Ascending aorta (tissue), 2 donors: Measurements from ENCODE around the gene SEPTIN8. TPM values are rescaled to one million over a fixed set of nuclear protein-coding genes. Genes with fewer than 3 reads are reported as not detected.
A peak's percentile ranks its signal among the peaks of the same experiment; 100 is the strongest.

Experiments used
- DNase-seq, 2 donors: peaks; one replicate each; pipeline ENCODE4 v3.0.0-alpha.2; 2019; ENCODE audit warnings: low spot score in 2 of 2
- H3K27ac ChIP-seq, 2 donors: fragments of 200-600 bp; sonication (generic); one replicate each; pipeline ENCODE4 v1.5.1; 2016 to 2017; ENCODE audit warnings: mild to moderate bottlenecking in 1 of 2
- H3K27me3 ChIP-seq: fragments of 200-600 bp; sonication (generic); one replicate; pipeline ENCODE4 v1.5.1; 2017
- H3K36me3 ChIP-seq, 2 donors: fragments of 200-600 bp; sonication (generic); one replicate each; pipeline ENCODE4 v1.5.1; 2016
- H3K4me1 ChIP-seq, 2 donors: fragments of 200-600 bp; sonication (generic); one replicate each; pipeline ENCODE4 v1.5.1; 2016 to 2017; ENCODE audit warnings: mild to moderate bottlenecking in 1 of 2
- H3K4me3 ChIP-seq, 2 donors: fragments of 200-600 bp; sonication (generic); one replicate each; pipeline ENCODE4 v1.5.1; 2016 to 2017; ENCODE audit warnings: mild to moderate bottlenecking in 1 of 2
- H3K9me3 ChIP-seq, 2 donors: fragments of 200-600 bp; sonication (generic); one replicate each; pipeline ENCODE4 v1.5.1; 2016
- CTCF ChIP-seq, 3 experiments: fragments of 200-600 bp in 2 of 3; fragments of 450-650 bp in 1 of 3; sonication (generic) in 2 of 3; IDR thresholded peaks; one replicate each; pipeline ENCODE4 v1.5.1; 2016 to 2019; ENCODE audit warnings: antibody characterized with exemption in 3 of 3, mild to moderate bottlenecking in 1 of 3, moderate library complexity in 1 of 3
- intact Hi-C: fragments of 100-400 bp; cut with DNase I; formaldehyde crosslinking; loops from one replicate; pipeline ENCODE4 v1.15.1; 2023
- total RNA-seq: library from RNA; depleted of rRNA; stranded (reverse); fragments of >200 nt; gene quantifications from one replicate; pipeline ENCODE4 v1.1.0, GENCODE V29; 2016

Gene SEPTIN8
- total RNA-seq, 1 donor from 2014 or later: 113 TPM

DNA sequence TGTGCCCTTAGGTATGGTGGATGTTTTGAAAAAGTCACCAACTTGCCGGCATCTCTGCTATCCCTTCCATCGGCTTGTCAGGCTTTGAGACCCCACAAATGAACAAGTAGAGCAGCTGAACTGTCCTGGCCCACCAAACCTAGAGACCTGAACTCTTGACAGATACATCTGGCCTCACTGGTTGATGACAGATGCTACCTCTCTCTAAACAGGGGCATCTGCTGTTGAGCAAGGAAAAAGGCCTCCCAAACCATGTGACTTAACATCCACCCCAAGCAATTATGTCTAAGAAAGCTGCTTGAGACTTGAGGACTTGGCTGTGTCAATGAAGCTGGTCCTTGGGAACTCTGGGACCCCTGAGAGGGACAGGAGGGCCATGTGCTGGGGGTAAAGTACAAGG, 27.5 kb downstream of the SEPTIN8 start:
- Histone ChIP-seq H3K9me3 (no peaks in the 10 kb centered on the region), H3K27ac (no peak overlapping the region), H3K36me3 (no peaks in the 10 kb centered on the region), H3K27me3 (no peaks in the 10 kb centered on the region), H3K4me3 (no peak overlapping the region), H3K4me1 (peaks cover 3 to 4% of the 10 kb centered on the region in 2 donors)
- no peak for TF ChIP-seq CTCF (IDR thresholded peaks at IDR 0.05)
- intact Hi-C loops: no loop called here
- no peak for DNase-seq

DNA sequence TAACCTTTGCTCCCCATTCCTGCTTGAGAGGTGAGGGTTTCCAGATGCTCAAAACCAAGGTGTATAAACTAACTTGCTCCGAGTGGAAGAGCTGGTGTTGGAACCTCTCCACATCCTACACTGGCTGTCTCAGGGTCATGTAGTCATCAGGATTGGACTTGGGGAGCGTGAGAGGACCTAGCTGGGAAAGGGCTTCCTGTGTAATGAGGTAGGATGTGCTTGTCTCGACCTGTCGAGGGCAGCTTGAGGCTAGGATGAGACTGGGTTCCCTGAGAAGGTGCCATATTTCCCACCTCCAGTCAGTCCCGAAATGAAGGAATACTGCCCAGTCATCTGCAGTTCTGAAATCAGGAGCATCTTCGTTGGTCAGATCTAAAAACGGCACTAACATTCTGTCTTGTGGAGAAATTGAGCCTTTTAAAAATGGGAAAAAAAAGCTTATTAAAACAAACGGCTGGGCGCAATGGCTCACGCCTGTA, 28.5 kb downstream of the SEPTIN8 start:
- no peak for TF ChIP-seq CTCF (IDR thresholded peaks at IDR 0.05)
- Histone ChIP-seq H3K4me3 (no peak overlapping the region), H3K36me3 (no peaks in the 10 kb centered on the region), H3K9me3 (no peaks in the 10 kb centered on the region), H3K4me1 (peaks cover 3 to 4% of the 10 kb centered on the region in 2 donors), H3K27me3 (no peaks in the 10 kb centered on the region), H3K27ac (no peak overlapping the region)
- intact Hi-C loops: no loop called here
- DNase-seq: no peak

DNA sequence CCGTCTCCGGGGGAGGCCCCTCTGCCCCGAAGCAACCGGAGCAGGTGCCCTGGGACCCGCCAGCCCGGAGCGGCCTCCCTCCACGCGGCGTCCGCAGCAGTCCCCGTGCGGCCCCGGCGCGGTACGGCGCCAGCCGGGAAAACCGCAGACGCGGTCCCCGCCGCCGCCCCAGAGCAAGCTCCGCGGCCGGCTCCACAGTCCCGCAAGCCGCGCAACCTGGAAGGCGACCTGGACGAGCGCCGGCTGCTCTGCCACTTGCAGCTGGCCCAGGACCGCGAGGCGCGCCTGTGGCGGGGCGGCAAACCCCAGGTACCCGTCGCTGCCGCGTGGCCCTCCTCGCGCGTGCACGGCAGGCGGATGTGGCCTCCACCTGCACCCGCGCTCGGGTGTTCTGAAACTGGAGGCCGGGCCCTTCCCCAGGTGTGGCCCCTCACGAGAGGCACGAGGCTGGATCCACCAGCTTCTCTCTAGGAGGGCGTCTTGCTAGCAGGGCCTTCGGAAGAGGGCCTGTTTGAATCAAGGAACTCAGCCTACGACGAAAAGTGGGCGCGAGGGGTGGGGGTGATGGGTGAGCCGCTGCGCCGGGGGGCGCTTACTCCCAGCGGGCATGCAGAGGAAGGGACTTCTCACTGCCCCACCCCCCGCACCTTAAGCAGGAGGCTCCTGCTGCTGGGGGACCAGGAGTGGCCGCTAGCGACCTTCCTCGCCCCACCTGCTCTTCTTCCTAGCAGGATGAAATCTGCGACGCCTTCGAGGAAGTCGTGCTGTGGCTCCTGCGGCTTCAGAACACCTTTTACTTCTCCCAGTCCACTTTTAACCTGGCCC, 29.2 kb downstream of the SEPTIN8 start:
- no peak for TF ChIP-seq CTCF (IDR thresholded peaks at IDR 0.05)

DNA sequence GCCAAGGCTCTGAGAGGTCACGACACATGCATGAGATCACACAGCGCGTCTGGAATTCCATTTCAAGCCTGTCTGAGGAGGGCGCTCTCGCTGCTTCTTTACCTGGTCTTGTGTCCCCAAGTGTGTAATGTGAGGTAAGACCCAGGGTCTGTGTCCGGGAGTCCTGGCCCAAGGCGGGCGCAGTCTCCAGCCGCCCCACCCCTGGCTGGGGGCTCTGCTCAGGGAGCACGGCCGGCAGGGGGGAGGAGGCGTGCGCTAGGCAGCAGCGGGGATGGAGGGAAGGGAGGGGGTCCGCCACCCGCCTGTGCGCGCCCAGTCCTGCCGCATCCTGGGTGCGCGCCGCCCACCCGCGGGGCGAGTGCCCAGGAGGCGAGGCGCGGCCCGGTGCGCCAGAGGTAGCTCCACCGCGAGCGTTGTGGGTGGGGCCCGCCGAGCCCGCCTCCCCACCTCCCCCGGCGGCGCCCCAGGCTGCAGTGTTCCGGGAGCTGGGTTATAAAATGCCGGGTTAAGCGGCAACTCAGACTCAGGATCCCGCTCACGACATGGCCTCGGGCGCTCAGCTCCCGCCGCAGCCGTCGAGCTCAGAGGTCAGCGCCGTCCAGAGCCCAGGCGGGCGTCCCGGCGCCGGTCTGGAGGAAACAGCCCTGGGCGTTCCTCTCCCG, 30.0 kb downstream of the SEPTIN8 start, which contains the start of gene CCNI2:
Gene CCNI2, plus strand, starts transcription at position 473 of the 662 bp plus-strand sequence. Its CDS starts 70 bp downstream, at position 543.
- intact Hi-C loops: loop anchor here (2.0 kb wide), 1 partner anchor 74 kb away; no protein-coding TSS in a partner anchor
- Histone ChIP-seq H3K4me3 (peak within 1 kb of the TSS; percentile 49 to 68), H3K9me3 (no peaks in the 10 kb centered on the region), H3K36me3 (no peaks in the 10 kb centered on the region), H3K27me3 (no peaks in the 10 kb centered on the region), H3K27ac (peak within 1 kb of the TSS in 1 of 2 donors; percentile 24), H3K4me1 (peaks cover 3 to 4% of the 10 kb centered on the region in 2 donors)
- peak in 2 of 3 experiments; percentile 28 to 46 for TF ChIP-seq CTCF (IDR thresholded peaks at IDR 0.05)
- no peak for DNase-seq

More for the DNA sequence above, 29.2 kb downstream of the SEPTIN8 start:
- no peak for DNase-seq
- Histone ChIP-seq H3K4me3 (peak overlapping the region; percentile 49 to 68), H3K27me3 (no peaks in the 10 kb centered on the region), H3K36me3 (no peaks in the 10 kb centered on the region), H3K4me1 (peaks cover 3 to 4% of the 10 kb centered on the region in 2 donors), H3K9me3 (no peaks in the 10 kb centered on the region), H3K27ac (peak overlapping the region in 1 of 2 donors; percentile 24)
- intact Hi-C loops: loop anchor here (2.0 kb wide), 1 partner anchor 73 kb away; no protein-coding TSS in a partner anchor

DNA sequence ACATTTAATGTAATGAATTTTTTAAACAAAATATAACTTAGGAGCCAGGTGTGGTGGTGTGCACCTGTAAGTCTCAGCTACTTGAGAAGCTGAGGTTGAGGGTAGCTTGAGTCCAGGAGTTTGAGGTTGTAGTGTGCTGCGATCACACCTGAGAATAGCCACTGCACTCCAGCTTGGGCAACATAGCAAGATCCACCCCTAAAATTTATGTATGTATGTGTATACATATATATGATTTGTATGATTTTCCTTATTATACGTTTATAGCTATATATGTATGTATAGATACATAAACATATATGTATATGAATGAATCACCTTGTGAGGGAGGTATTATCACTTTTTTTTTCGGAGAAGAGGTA, 30.5 kb downstream of the SEPTIN8 start:
- Histone ChIP-seq H3K27ac (no peak overlapping the region), H3K4me3 (peak overlapping the region in 1 of 2 donors; percentile 68), H3K27me3 (no peaks in the 10 kb centered on the region), H3K9me3 (no peaks in the 10 kb centered on the region), H3K36me3 (no peaks in the 10 kb centered on the region), H3K4me1 (peaks cover 3 to 4% of the 10 kb centered on the region in 2 donors)
- TF ChIP-seq CTCF (IDR thresholded peaks at IDR 0.05): no peak
- intact Hi-C loops: loop anchor here (2.0 kb wide), 1 partner anchor 74 kb away; no protein-coding TSS in a partner anchor
- DNase-seq: no peak
